MM.1S (cell line): ENCODE measurements around the gene FAH.

ENCODE experiments used
- EZH2 ChIP-seq: fragments of 300-600 bp; sonication (generic); optimal IDR thresholded peaks from 2 replicates; pipeline ENCODE3; 2017; ENCODE audit warnings: low read depth, mild to moderate bottlenecking, antibody characterized with exemption, low read length, mixed read lengths
- TF ChIP-seq, protein P1 (sequence below): fragments of 300-600 bp; sonication (generic); IDR thresholded peaks from 2 replicates; pipeline ENCODE4 v1.5.1; 2016; ENCODE audit warnings: antibody characterized with exemption, low read length, mixed read lengths

DNA sequence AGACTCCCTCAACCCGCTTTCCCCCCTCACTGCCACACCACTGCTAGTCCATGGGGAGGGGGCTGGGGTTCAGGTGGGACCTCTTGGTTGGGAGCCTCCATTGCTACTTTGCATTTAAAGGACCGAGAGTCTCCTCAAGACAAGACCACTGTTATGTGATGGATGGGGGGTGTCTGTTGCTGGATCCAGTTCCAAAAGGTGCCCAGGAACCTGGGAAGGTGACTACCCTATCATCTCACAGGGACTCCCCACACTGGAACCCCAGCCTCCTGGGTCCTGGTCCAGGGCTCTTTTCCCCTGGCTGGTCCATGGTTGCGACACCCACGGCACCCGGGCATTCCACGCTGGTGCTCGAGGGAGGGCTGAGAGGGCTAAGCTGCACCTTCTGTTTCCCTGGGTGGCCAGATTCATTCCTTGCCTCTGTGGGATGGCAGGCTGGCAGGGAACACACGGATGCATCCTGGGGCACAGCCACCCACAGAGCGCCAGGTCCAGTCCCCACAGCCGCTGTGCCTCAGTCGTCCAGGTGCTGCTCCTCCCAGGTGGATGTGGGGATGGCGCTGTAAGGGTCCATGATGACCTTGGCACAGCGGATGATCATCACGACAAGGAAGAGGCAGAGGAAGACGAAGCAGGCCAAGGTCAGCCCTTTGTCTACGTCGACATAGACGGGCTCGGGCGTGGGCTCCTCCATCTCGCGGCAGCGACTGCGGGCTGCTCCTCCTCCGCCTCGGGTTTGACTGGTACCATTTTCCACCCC, 48.6 kb downstream of the FAH start:
- TF ChIP-seq, protein P1, sequence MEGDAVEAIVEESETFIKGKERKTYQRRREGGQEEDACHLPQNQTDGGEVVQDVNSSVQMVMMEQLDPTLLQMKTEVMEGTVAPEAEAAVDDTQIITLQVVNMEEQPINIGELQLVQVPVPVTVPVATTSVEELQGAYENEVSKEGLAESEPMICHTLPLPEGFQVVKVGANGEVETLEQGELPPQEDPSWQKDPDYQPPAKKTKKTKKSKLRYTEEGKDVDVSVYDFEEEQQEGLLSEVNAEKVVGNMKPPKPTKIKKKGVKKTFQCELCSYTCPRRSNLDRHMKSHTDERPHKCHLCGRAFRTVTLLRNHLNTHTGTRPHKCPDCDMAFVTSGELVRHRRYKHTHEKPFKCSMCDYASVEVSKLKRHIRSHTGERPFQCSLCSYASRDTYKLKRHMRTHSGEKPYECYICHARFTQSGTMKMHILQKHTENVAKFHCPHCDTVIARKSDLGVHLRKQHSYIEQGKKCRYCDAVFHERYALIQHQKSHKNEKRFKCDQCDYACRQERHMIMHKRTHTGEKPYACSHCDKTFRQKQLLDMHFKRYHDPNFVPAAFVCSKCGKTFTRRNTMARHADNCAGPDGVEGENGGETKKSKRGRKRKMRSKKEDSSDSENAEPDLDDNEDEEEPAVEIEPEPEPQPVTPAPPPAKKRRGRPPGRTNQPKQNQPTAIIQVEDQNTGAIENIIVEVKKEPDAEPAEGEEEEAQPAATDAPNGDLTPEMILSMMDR, result no peak
- TF ChIP-seq EZH2, result no peak
